GM21619 (cell line): ENCODE measurements around the gene HADHB.
"Not testable (repeated sequence)": the region's sequence is repeated elsewhere in the genome, so short reads cannot be mapped to it uniquely, and the experiment has no call there.

Source experiments
- ATAC-seq: cut with Tn5 transposase; IDR thresholded peaks from one replicate; pipeline ENCODE4 v1.9.1; 2021; ENCODE audit not compliant: unreplicated experiment

The HADHB gene

GRCh38 chr2:26243470-26244308 is 1.1 kb upstream of the HADHB start:
- ATAC-seq, result no peak

DNA sequence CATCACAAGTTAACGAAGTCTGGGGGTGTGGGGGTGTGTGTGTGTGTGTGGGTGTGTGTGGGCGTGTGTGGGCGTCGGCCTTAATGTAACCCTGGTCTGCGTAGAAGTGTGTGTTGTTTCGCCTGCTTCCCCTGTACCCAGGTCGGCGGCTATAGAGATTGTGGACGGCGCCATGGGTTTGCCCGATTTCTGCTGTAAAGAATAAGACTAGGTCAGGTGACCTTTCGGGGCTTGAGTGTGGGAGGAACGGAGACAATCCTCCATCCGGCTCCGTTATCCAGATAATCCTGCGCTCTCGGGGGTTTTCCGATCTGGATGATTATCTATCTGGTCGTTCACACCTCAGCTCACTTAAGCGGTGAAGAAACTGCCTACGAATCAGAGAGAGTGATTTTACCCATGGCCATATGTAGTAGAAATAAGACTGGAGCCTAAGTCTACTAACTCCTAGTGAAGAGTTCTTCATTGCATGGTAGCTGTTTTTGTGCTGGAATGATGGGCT is 543 bp downstream of the HADHB start:
- ATAC-seq, result peak; percentile 4

- peak; percentile 58 for ATAC-seq
These were observed 1.1 kb downstream of the HADHB start for GRCh38 chr2:26245810-26246209.

GRCh38 chr2:26246818-26247217 is 2.1 kb downstream of the HADHB start:
- ATAC-seq, result no peak

DNA sequence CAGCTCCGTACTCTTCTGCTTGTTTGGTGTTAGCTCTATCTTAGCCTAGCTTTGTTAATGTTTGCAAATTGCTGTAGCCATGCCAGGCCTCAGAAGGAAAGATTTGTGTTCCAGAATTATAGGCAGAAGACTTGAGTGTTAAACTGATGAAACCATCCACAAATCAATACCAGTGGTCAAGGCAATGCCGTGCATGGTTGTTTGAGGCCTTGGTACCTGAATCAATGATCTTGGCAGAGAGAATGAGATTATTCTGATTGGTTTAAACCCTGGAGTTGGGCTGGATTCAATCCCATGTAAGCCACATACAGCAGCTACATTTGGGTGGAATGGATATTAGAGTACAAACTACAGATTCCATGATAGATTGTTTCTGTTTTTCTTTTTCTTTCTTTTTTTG is 4.9 kb downstream of the HADHB start:
- ATAC-seq, result no peak

DNA sequence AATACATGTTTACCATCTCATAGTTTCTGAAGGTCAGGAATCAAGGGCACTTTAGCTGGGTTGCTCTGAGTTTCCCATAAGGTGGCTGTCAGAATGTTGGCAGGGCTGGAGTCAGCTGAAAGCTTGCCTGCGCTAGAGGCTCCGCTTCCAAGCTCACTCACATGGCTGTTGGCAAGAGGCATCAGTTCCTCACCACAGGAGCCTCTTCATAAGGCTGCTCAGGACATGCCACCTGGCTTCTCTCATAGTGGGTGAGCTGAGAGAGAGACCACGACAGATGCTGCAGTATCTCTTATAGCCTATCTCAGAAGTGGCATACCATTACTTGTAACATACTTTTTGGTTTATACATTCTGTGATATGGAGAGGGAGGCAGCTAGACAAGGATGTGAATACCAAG is 7.2 kb downstream of the HADHB start:
- ATAC-seq, result no peak

- ATAC-seq, result no peak
These were observed 11.1 kb downstream of the HADHB start for GRCh38 chr2:26255759-26256384.

GRCh38 chr2:26258836-26259235 is 14.1 kb downstream of the HADHB start:
- not testable (repeated sequence) for ATAC-seq

DNA sequence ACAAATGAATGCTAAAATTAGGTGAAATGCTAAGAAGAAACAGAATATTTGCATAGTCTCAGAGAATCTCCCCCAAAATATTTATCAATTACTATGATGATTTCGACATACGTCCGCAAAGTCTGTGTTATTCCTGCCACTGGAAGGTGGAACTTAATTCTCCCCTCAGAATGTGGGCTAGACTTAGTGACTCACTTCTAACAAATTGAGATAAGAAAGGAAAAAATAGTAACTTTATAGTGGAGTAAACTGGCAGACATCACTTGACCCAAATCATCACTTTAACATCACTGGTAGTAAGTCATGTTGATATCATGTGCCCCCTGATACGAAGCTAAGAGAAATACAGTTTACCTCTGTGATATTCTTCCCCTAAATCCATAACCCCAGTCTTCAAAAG is 23.5 kb downstream of the HADHB start:
- no peak for ATAC-seq

DNA sequence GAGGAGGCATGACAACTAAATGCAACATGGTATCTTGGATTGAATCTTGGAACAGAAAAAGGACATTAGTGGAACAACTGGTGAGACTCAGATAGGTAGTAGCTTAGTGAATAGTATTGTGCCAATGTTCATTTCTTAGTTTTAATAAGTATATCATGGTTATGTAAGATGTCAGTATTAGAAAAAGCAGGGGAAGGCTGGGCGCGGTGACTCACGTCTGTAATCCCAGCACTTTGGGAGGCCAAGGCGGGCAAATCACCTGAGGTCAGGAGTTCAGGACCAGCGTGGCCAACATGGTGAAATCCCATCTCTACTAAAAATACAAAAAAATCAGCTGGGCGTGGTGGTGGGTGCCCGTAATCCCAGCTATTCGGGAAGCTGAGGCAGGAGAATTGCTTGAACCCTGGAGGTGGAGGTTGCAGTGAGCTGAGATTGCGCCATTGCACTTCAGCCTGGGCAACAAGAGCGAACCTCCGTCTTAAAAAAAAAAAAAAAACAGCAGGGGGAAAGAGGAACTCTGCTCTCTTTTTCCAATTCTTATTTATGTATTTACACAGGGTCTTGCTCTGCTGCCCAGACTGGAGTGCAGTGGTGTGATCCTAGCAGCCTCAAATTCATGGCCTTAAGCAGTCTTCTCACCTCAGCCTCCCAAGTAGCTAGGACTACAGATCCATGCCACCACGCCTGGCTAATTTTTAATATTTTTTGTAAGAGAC is 24.1 kb downstream of the HADHB start:
- ATAC-seq, result not testable (repeated sequence)

- ATAC-seq, result no peak
These were observed 24.9 kb downstream of the HADHB start for GRCh38 chr2:26269571-26270158.

DNA sequence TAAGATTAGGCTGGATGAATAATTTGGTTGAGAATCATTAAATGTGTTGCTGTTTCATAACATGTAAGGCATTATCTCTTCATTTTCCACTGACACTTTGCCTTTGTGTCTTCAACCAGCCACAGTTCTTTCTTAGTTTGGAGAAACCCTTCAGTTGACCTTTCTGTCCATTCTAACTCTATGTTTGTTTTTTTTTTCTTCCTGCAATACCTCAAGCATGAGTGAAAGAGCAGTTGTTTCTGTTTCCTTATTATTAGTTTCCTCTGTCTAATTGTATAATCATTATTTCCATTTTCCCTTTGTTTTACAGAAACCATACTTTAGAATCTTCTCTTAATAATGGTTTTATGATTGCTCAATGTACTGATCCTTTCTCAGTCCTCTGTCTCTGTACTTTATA is 25.6 kb downstream of the HADHB start:
- no peak for ATAC-seq

DNA sequence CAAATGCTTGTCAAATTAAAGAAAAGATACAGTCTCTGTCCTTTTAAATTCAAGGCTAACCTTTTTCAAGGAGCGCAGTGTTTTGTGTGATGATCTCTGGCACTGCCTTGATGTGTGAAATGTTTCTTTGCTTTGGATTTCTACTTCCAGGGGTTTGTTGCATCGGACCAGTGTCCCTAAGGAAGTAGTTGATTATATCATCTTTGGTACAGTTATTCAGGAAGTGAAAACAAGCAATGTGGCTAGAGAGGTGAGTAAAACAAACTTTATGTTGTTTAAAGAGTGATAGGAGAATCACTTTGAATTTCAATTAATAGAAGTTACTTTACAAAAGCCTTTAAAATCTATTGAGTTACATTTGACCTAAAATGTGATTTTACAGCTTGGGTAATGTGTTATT is 28.8 kb downstream of the HADHB start:
- ATAC-seq, result no peak

DNA sequence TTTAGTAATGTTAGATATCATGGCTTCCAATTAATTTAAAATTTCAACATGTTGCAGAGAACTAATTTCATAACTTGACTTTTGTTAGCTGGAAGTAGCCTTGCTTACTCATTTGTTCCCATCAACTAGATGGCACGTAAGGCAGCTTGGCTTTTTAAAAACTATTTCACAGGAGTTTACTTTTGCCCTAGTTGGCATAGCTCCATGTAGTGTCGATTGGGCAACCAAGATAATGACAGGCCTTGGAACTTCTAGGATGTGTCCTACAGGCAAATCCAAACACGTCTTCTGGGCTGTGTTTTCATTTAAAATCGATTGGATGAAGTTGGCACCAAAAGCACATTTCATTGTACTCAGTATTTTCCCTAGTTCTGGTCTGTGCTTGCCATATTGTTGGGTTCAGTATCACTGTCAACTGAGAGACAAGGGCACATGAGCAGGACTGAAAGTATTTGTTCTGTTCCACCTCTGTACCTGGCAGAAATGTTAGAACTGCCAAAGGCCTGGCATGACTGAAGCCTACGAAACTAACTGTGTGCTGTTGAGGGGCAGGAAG is 29.4 kb downstream of the HADHB start:
- ATAC-seq, result no peak

DNA sequence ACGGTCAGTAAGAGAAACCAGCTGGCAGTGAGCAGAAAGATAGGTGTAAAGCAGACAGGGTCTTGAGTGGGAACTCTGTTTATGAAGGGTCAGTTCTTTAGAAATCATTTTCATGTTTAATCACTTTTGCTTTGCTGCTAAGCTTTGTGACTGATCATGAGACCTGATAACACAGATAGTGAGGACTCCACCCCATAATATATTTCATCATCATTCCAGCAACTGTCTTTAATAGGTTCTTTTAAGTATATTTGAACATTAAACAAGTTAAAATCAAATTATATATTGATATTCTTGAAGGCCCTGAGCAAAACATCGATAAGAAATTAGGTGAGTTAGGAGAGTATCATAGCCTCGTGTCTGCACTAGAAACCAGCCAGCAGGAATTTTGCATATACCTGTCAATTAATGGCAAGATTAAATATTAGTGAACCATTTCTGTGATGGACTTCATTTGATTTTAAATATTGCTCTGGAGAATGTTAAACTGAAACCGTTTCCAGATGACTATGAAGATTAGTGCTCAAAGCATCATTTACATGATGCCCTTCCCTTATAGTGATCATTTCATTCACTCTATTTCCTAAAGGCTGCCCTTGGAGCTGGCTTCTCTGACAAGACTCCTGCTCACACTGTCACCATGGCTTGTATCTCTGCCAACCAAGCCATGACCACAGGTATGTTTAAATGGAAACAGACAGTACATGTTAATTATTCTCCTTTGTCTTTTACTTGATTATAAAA is 31.9 kb downstream of the HADHB start:
- ATAC-seq, result no peak

DNA sequence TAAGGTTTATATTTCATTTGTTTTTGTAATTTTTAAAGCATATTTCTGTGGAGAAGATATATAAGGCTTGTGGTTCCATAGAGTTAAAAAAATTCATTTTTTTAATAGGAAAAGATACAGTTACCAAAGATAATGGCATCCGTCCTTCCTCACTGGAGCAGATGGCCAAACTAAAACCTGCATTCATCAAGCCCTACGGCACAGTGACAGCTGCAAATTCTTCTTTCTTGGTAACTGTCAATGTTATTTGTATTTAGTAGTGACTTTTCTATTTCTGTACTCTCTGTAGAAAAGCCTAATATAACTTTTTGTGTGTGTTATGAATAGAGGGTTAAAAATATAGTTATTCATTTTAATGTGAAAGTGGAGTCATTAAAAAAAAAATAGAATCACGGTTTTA is 35.1 kb downstream of the HADHB start:
- no peak for ATAC-seq

DNA sequence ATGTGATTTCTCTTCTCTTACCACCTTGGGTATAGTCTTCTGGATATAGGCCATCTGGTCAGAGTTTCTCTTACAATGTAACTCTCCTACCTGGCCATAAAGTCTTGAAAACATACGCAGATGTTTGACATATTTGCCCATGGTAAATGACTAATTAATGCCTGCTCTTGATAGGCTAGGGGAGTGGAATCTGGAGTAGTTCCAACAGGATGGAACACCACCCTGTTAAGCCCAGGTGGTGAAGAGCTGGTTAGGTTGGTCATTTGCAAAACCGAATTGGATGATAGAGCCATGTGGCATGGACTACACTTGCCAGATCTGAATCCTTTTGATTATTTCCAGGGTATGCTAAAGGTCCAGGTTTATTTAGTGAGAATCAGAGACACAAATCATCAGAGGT is 36.5 kb downstream of the HADHB start:
- no peak for ATAC-seq

DNA sequence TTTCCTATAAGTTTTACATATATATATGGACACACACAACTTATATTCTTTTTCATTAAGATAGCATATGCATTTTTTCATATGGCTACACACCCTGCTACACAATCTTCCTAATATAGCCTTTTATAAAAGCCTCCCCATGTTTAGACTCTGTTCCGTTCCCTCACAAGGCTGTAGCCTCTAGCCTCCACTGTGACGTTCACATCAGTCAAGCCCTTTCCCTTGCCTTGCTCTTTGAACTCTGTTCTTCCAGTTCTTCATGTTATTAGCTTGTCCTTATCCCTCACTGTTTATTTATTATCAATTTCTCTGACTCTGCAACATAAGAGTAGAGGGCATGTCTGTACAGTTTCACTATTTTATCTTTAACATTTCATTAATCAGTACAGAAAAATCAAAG is 38.9 kb downstream of the HADHB start:
- ATAC-seq, result no peak

DNA sequence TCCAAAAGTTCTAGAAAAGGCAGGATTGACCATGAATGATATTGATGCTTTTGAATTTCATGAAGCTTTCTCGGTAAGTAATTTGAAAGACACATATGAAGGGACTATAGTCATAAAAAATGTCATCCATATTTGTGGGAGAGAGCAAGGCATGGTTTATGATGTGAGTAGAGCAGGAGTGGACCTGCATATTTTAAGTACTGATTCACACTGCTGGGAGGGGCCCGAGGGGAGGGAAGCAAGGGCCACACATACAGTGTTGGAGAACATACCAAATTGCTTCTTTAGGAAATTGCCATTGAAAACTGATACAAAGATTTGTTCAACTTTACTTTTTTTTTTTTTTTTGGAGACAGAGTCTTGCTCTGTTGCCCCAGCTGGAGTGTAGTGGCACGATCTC is 39.4 kb downstream of the HADHB start:
- ATAC-seq, result no peak

- no peak for ATAC-seq
These were observed 41.2 kb downstream of the HADHB start for GRCh38 chr2:26285931-26286330.
